OCI-LY1 (cell line): ENCODE results near the gene HDAC8.

ENCODE experiments used
- CTCF ChIP-seq: fragments of 200-600 bp; sonication (generic), shearing (Covaris generic); IDR thresholded peaks from 2 replicates; pipeline ENCODE4 v1.5.1; 2017; ENCODE audit warnings: mild to moderate bottlenecking, antibody characterized with exemption, low read length, moderate library complexity, mixed read lengths
- EZH2 ChIP-seq: fragments of 200-600 bp; sonication (generic), shearing (Covaris generic); IDR thresholded peaks from 2 replicates; pipeline ENCODE4 v1.8.0; 2017; ENCODE audit warnings: borderline replicate concordance, mixed run types, mild to moderate bottlenecking, antibody characterized with exemption, low read length, moderate library complexity, mixed read lengths

DNA sequence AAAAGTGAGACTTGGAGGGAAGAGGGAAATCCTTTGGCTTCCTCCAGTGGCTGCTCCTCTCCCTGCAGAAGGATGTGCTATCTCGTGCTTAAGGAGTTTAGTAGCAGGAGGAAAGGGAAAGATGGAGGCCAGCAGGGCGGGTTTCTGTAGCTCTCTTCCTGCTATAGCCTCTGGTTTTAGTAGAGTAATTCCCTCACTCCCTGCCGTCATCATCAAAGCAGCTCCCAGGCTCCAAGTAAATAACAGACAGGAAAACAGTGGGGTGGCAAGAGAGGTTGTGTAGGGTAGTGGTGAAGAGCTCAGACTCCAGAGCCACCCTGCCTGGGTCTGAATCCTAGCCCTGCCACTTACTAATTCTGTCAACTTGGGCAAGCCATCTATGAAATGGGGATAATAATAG is 185.4 kb downstream of the HDAC8 start:
- TF ChIP-seq CTCF (no peak), EZH2 (no peak)
